ENCODE measurements around the gene POC1B.

The POC1B gene

GRCh38 chr12:89373763-89374572 is 151.9 kb downstream of the POC1B start:
- H3K4me3 ChIP-seq (ENCODE audit: low read depth, low read length): no peak overlapping the region
- DNase-seq (ENCODE audit: low read depth): no peak
- TF ChIP-seq CTCF (IDR thresholded peaks at IDR 0.05; ENCODE audit: insufficient read depth, low read depth, low read length, missing control alignments): no peak

GRCh38 chr12:89372584-89373370 is 153.1 kb downstream of the POC1B start:
- no peak for TF ChIP-seq CTCF (IDR thresholded peaks at IDR 0.05; ENCODE audit: insufficient read depth, low read depth, low read length, missing control alignments)
- H3K4me3 ChIP-seq (ENCODE audit: low read depth, low read length): no peak overlapping the region
- DNase-seq (ENCODE audit: low read depth): no peak

- TF ChIP-seq CTCF (IDR thresholded peaks at IDR 0.05; ENCODE audit: insufficient read depth, low read depth, low read length, missing control alignments): no peak
- no peak for DNase-seq (ENCODE audit: low read depth)
Measured at GRCh38 chr12:89370850-89371249, 155.0 kb downstream of the POC1B start.

GRCh38 chr12:89370421-89370831 is 155.4 kb downstream of the POC1B start:
- no peak for TF ChIP-seq CTCF (IDR thresholded peaks at IDR 0.05; ENCODE audit: insufficient read depth, low read depth, low read length, missing control alignments)
- no peak for DNase-seq (ENCODE audit: low read depth)
- no peak overlapping the region for H3K4me3 ChIP-seq (ENCODE audit: low read depth, low read length)

More at GRCh38 chr12:89370850-89371249, 155.0 kb downstream of the POC1B start:
- no peak overlapping the region for H3K4me3 ChIP-seq (ENCODE audit: low read depth, low read length)
